ENCODE data around the gene THAP6.

The THAP6 gene, protein sequence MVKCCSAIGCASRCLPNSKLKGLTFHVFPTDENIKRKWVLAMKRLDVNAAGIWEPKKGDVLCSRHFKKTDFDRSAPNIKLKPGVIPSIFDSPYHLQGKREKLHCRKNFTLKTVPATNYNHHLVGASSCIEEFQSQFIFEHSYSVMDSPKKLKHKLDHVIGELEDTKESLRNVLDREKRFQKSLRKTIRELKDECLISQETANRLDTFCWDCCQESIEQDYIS

GRCh38 chr4:75514131-75514948 lies at the start of gene THAP6, which contains the start of gene RCHY1:
TSS of gene THAP6 (plus strand) at chr4:75514473. CDS start at chr4:75515453, 980 bp downstream.
TSS of gene RCHY1 (minus strand) at chr4:75514403. CDS start at chr4:75514286, 117 bp downstream.
- no peaks in the 10 kb centered on the region for H3K27me3 ChIP-seq (ENCODE audit: insufficient read depth, low read length)
- H3K4me3 ChIP-seq (ENCODE audit: low read length): peak within 1 kb of the TSS; percentile 90
- peaks cover 28% of the 10 kb centered on the region for H3K4me1 ChIP-seq (ENCODE audit: insufficient read depth, low read length)
- H3K36me3 ChIP-seq (ENCODE audit: insufficient read depth, low read length): peaks cover 27% of the 10 kb centered on the region
- H2AFZ ChIP-seq (ENCODE audit: low read depth, low read length): peak within 1 kb of the TSS; percentile 89
- peaks cover 5% of the 10 kb centered on the region for H3K9me3 ChIP-seq (ENCODE audit: low read length)

- Histone ChIP-seq H3K36me3 (ENCODE audit: insufficient read depth, low read length) (no peaks in the 10 kb centered on the region), H2AFZ (ENCODE audit: low read depth, low read length) (no peak overlapping the region), H3K9me3 (ENCODE audit: low read length) (no peaks in the 10 kb centered on the region), H3K4me3 (ENCODE audit: low read length) (no peak overlapping the region), H3K27me3 (ENCODE audit: insufficient read depth, low read length) (no peaks in the 10 kb centered on the region), H3K4me1 (ENCODE audit: insufficient read depth, low read length) (no peaks in the 10 kb centered on the region)
Measured at GRCh38 chr4:75469896-75470295, 44.4 kb upstream of the THAP6 start.

DNA sequence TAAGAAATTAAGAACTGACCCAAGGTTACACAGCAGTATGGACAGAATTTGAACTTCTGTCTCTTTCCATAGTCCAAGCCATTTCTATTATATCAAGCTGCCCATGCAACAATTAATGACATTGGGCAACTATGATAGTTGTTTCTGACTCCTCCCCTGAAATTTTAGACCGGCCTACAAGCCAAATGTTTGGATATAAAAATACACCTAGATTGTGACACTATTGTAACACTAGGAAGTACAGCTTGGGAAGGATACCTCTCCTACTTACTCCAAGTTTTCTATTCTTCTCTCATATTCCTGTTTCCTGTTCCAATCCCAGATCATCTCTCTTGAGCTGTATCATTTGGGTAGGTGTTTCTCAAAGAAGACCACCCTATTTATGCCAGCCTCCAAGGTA lies 43.5 kb upstream of the THAP6 start:
- Histone ChIP-seq H3K4me3 (ENCODE audit: low read length) (no peak overlapping the region), H2AFZ (ENCODE audit: low read depth, low read length) (no peak overlapping the region), H3K4me1 (ENCODE audit: insufficient read depth, low read length) (no peaks in the 10 kb centered on the region), H3K9me3 (ENCODE audit: low read length) (no peaks in the 10 kb centered on the region), H3K36me3 (ENCODE audit: insufficient read depth, low read length) (no peaks in the 10 kb centered on the region), H3K27me3 (ENCODE audit: insufficient read depth, low read length) (no peaks in the 10 kb centered on the region)

DNA sequence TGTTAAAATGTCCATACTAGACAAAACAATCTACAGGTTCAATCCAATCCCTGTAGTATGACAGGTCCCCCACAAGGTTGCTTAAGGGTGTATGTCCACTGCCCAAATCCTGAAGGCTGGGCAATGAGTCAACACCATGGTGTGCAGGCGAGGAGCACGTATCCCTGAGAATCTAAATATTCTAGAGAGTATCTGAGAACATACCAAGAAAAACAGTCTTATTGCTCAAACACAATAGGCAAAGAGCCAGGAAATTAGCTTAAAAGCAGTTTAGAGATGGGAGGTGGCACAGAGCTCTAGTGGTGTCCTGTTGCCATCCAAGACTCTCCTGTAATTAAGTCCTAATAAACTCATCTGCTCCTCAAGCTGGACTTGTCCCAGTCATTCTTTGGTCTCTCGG lies 37.1 kb upstream of the THAP6 start:
- Histone ChIP-seq H2AFZ (ENCODE audit: low read depth, low read length) (no peak overlapping the region), H3K4me1 (ENCODE audit: insufficient read depth, low read length) (no peaks in the 10 kb centered on the region), H3K36me3 (ENCODE audit: insufficient read depth, low read length) (peaks cover 25% of the 10 kb centered on the region), H3K9me3 (ENCODE audit: low read length) (peaks cover 3% of the 10 kb centered on the region), H3K27me3 (ENCODE audit: insufficient read depth, low read length) (no peaks in the 10 kb centered on the region), H3K4me3 (ENCODE audit: low read length) (no peak overlapping the region)

DNA sequence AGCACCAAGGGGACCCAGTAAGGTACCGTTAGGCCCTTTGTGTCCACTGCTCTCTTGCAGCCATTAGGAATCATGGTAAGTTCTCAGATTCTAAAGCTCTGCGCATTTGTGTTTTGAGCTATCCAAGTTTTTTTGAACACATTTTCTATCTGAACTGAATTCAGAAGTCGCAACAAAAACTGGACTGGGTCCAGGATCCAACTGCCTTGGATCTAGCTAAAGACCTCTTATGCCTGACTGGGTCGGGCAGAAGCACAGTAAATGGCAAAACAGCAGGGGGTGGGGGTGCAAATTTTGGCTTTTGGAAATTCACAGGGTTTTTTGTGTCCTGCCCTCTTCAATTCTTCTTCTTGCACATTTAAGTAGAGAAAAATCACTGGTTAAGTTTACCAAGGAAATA lies 30.1 kb upstream of the THAP6 start:
- H3K27me3 ChIP-seq (ENCODE audit: insufficient read depth, low read length): no peaks in the 10 kb centered on the region
- H3K36me3 ChIP-seq (ENCODE audit: insufficient read depth, low read length): peaks cover 49% of the 10 kb centered on the region
- H3K9me3 ChIP-seq (ENCODE audit: low read length): no peaks in the 10 kb centered on the region
- no peak overlapping the region for H2AFZ ChIP-seq (ENCODE audit: low read depth, low read length)
- no peaks in the 10 kb centered on the region for H3K4me1 ChIP-seq (ENCODE audit: insufficient read depth, low read length)
- no peak overlapping the region for H3K4me3 ChIP-seq (ENCODE audit: low read length)

DNA sequence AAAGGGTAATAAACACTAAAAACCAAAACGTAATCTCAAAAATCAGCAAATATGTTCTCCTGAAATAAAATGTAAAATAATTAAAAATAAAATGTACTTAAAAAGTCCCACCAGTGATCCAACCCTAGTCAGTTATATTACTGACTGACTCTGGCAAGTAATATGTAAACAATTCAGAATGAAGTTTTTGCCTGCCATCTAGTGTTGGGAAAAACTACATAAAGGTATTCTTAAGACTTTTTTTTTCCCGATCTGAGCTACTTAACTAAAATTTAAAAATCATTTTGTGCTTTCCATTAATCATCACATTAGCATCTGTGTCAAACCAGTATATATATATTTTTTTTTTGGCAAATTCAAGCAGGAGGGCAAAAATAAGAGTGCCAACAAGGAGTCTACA lies 24.1 kb upstream of the THAP6 start:
- H3K36me3 ChIP-seq (ENCODE audit: insufficient read depth, low read length): peaks cover 34% of the 10 kb centered on the region
- no peaks in the 10 kb centered on the region for H3K9me3 ChIP-seq (ENCODE audit: low read length)
- no peak overlapping the region for H3K4me3 ChIP-seq (ENCODE audit: low read length)
- H3K27me3 ChIP-seq (ENCODE audit: insufficient read depth, low read length): no peaks in the 10 kb centered on the region
- no peaks in the 10 kb centered on the region for H3K4me1 ChIP-seq (ENCODE audit: insufficient read depth, low read length)
- H2AFZ ChIP-seq (ENCODE audit: low read depth, low read length): no peak overlapping the region

- Histone ChIP-seq H3K27me3 (ENCODE audit: insufficient read depth, low read length) (no peaks in the 10 kb centered on the region), H2AFZ (ENCODE audit: low read depth, low read length) (no peak overlapping the region), H3K4me3 (ENCODE audit: low read length) (no peak overlapping the region), H3K36me3 (ENCODE audit: insufficient read depth, low read length) (peaks cover 36% of the 10 kb centered on the region), H3K4me1 (ENCODE audit: insufficient read depth, low read length) (no peaks in the 10 kb centered on the region), H3K9me3 (ENCODE audit: low read length) (peaks cover 6% of the 10 kb centered on the region)
Measured at GRCh38 chr4:75494563-75494962, 19.7 kb upstream of the THAP6 start.

- no peak overlapping the region for H2AFZ ChIP-seq (ENCODE audit: low read depth, low read length)
- H3K9me3 ChIP-seq (ENCODE audit: low read length): peaks cover 11% of the 10 kb centered on the region
- H3K27me3 ChIP-seq (ENCODE audit: insufficient read depth, low read length): no peaks in the 10 kb centered on the region
- peaks cover 39% of the 10 kb centered on the region for H3K36me3 ChIP-seq (ENCODE audit: insufficient read depth, low read length)
- no peaks in the 10 kb centered on the region for H3K4me1 ChIP-seq (ENCODE audit: insufficient read depth, low read length)
- H3K4me3 ChIP-seq (ENCODE audit: low read length): no peak overlapping the region
Measured at GRCh38 chr4:75495476-75495875, 18.8 kb upstream of the THAP6 start.

GRCh38 chr4:75496406-75496805 lies 17.9 kb upstream of the THAP6 start:
- Histone ChIP-seq H3K4me3 (ENCODE audit: low read length) (no peak overlapping the region), H3K4me1 (ENCODE audit: insufficient read depth, low read length) (no peaks in the 10 kb centered on the region), H3K27me3 (ENCODE audit: insufficient read depth, low read length) (no peaks in the 10 kb centered on the region), H3K36me3 (ENCODE audit: insufficient read depth, low read length) (peaks cover 34% of the 10 kb centered on the region), H3K9me3 (ENCODE audit: low read length) (peaks cover 11% of the 10 kb centered on the region), H2AFZ (ENCODE audit: low read depth, low read length) (no peak overlapping the region)

DNA sequence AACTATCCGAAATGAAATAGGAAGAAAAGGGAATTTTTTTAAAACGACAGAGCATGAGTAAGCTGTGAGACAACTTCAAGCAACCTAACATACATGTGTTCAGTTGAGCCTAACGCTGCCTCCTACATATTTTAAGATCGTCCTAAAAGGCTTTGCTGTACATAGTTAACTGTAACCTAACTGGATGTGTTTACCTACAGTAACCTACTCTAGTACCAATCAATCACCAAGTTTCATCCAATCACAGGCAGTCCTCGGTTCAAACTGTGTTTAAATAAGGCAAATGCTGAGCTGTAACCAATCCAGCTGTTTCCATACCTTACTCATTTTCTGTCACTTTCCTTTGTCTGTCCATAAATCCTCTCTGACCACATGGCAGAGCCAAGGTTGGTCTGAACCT lies 17.1 kb upstream of the THAP6 start:
- Histone ChIP-seq H2AFZ (ENCODE audit: low read depth, low read length) (no peak overlapping the region), H3K27me3 (ENCODE audit: insufficient read depth, low read length) (no peaks in the 10 kb centered on the region), H3K9me3 (ENCODE audit: low read length) (peaks cover 11% of the 10 kb centered on the region), H3K4me1 (ENCODE audit: insufficient read depth, low read length) (no peaks in the 10 kb centered on the region), H3K36me3 (ENCODE audit: insufficient read depth, low read length) (peaks cover 34% of the 10 kb centered on the region), H3K4me3 (ENCODE audit: low read length) (no peak overlapping the region)

DNA sequence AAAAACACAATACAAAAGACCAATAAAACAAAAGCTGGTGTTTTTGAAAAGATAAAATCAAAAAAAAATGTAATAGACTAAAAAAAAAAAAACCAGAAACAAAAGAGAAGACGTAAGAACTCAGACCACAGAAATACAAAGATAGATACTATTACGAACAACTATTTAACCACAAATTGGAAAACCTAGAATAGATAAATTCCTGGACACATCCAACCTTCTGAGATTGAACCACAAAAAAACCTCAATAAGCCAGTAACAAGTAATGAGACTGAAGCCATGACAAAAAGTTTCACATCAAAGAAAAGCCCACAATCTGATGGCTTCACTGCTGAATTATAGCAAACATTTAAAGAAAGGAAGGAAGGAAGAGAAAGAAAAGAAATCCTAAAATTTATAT lies 16.2 kb upstream of the THAP6 start:
- Histone ChIP-seq H2AFZ (ENCODE audit: low read depth, low read length) (no peak overlapping the region), H3K27me3 (ENCODE audit: insufficient read depth, low read length) (no peaks in the 10 kb centered on the region), H3K4me3 (ENCODE audit: low read length) (no peak overlapping the region), H3K9me3 (ENCODE audit: low read length) (peaks cover 11% of the 10 kb centered on the region), H3K36me3 (ENCODE audit: insufficient read depth, low read length) (peaks cover 30% of the 10 kb centered on the region), H3K4me1 (ENCODE audit: insufficient read depth, low read length) (no peaks in the 10 kb centered on the region)

GRCh38 chr4:75499900-75500299 lies 14.4 kb upstream of the THAP6 start:
- Histone ChIP-seq H3K4me3 (ENCODE audit: low read length) (no peak overlapping the region), H2AFZ (ENCODE audit: low read depth, low read length) (no peak overlapping the region), H3K4me1 (ENCODE audit: insufficient read depth, low read length) (no peaks in the 10 kb centered on the region), H3K36me3 (ENCODE audit: insufficient read depth, low read length) (peaks cover 40% of the 10 kb centered on the region), H3K27me3 (ENCODE audit: insufficient read depth, low read length) (no peaks in the 10 kb centered on the region), H3K9me3 (ENCODE audit: low read length) (peaks cover 11% of the 10 kb centered on the region)

- Histone ChIP-seq H3K36me3 (ENCODE audit: insufficient read depth, low read length) (peaks cover 46% of the 10 kb centered on the region), H3K4me3 (ENCODE audit: low read length) (no peak overlapping the region), H3K27me3 (ENCODE audit: insufficient read depth, low read length) (no peaks in the 10 kb centered on the region), H2AFZ (ENCODE audit: low read depth, low read length) (no peak overlapping the region), H3K4me1 (ENCODE audit: insufficient read depth, low read length) (no peaks in the 10 kb centered on the region), H3K9me3 (ENCODE audit: low read length) (peaks cover 11% of the 10 kb centered on the region)
Measured at GRCh38 chr4:75502671-75503070, 11.6 kb upstream of the THAP6 start.
